ENCODE measurements around the gene RGL3. TPM values are rescaled to one million over a fixed set of nuclear protein-coding genes. Genes with fewer than 3 reads are reported as not detected.
A peak's percentile ranks its signal among the peaks of the same experiment; 100 is the strongest.

RGL3 gene
- total RNA-seq, 2 experiments from 2014 or later: 0.49 TPM; not detected in 1

- POLR2A ChIA-PET: interaction anchor here (1.3 kb wide), 1 partner anchor 27 kb away, joined by 7 read pairs; the partner anchor contains the start of gene SWSAP1
Observed at GRCh38 chr19:11347546-11348039, 71.5 kb downstream of the RGL3 start.

GRCh38 chr19:11346104-11346940 lies 72.8 kb downstream of the RGL3 start, which contains the start of the genes CCDC159 and TMEM205:
TSS of gene CCDC159 (plus strand) at chr19:11346519. CDS start at chr19:11346607, 88 bp downstream.
TSS of gene TMEM205 (minus strand) at chr19:11346268. CDS start at chr19:11345619, 649 bp downstream.
- CTCF ChIA-PET (ENCODE audit: unreplicated experiment): interaction anchor here (0.6 kb wide), 1 partner anchor 82 kb away, joined by 3 read pairs; no protein-coding TSS in a partner anchor
- TSS peak; percentile 85 for BruUV-seq (replicated peaks)
- intact Hi-C loops (cut with micrococcal nuclease; ENCODE audit: unreplicated experiment): loop anchor here (2.0 kb wide), 2 partner anchors 28 to 54 kb away; partner anchors contain the start of gene SWSAP1

More at GRCh38 chr19:11347546-11348039, 71.5 kb downstream of the RGL3 start:
- Histone ChIP-seq H4K20me1 (ENCODE audit: insufficient read depth, low read length) (no peaks in the 10 kb centered on the region), H3K9me3 (ENCODE audit: low read length) (no peaks in the 10 kb centered on the region), H3K27ac (ENCODE audit: low read depth, low read length, poor library complexity, severe bottlenecking) (no peak overlapping the region), H2AFZ (ENCODE audit: low read length) (no peak overlapping the region), H3K4me2 (ENCODE audit: low read length) (peak overlapping the region; percentile 93; the same call in 1 of the 2 replicates), H3K36me3 (ENCODE audit: insufficient read depth, low read length) (no peaks in the 10 kb centered on the region), H3K79me2 (ENCODE audit: insufficient read depth, low read depth, low read length) (no peaks in the 10 kb centered on the region), H3K4me1 (ENCODE audit: insufficient read depth, low read length, poor library complexity, severe bottlenecking) (peaks cover 26% of the 10 kb centered on the region), H3K4me3 (ENCODE audit: low read depth, low read length, poor library complexity, severe bottlenecking) (no peak overlapping the region), H3K9me2 (ENCODE audit: insufficient read depth, low read length) (no peaks in the 10 kb centered on the region)
- no TSS peak for BruUV-seq (replicated peaks)
- no peak for TF ChIP-seq CTCF (conservative IDR thresholded peaks at IDR 0.05; ENCODE audit: low read length)
- no peak for TF ChIP-seq EZH2phosphoT487 (IDR thresholded peaks at IDR 0.05; ENCODE audit: borderline replicate concordance, low read depth, low read length)
- DNase-seq (ENCODE audit: low spot score): no peak
- intact Hi-C loops (cut with micrococcal nuclease; ENCODE audit: unreplicated experiment): loop anchor here (2.0 kb wide), 2 partner anchors 27 to 55 kb away; partner anchors contain the start of gene SWSAP1
- CTCF ChIA-PET (ENCODE audit: unreplicated experiment): no interaction called here

More at GRCh38 chr19:11346104-11346940, 72.8 kb downstream of the RGL3 start, which contains the start of the genes CCDC159 and TMEM205:
- Histone ChIP-seq H2AFZ (ENCODE audit: low read length) (peak within 1 kb of the TSS; percentile 92), H3K79me2 (ENCODE audit: insufficient read depth, low read depth, low read length) (no peaks in the 10 kb centered on the region), H3K36me3 (ENCODE audit: insufficient read depth, low read length) (peaks cover 5% of the 10 kb centered on the region), H3K9me2 (ENCODE audit: insufficient read depth, low read length) (no peaks in the 10 kb centered on the region), H3K4me1 (ENCODE audit: insufficient read depth, low read length, poor library complexity, severe bottlenecking) (peaks cover 26% of the 10 kb centered on the region), H3K4me3 (ENCODE audit: low read depth, low read length, poor library complexity, severe bottlenecking) (peak within 1 kb of the TSS; percentile 88), H4K20me1 (ENCODE audit: insufficient read depth, low read length) (no peaks in the 10 kb centered on the region), H3K4me2 (ENCODE audit: low read length) (peak within 1 kb of the TSS; percentile 93), H3K9me3 (ENCODE audit: low read length) (no peaks in the 10 kb centered on the region), H3K27ac (ENCODE audit: low read depth, low read length, poor library complexity, severe bottlenecking) (peak within 1 kb of the TSS; percentile 55)
- POLR2A ChIA-PET: interaction anchor here (0.5 to 1.3 kb wide), 7 partner anchors 22 to 749 kb away, joined by 3 to 7 read pairs (median 4); partner anchors contain the start of gene SWSAP1
- no peak for TF ChIP-seq EZH2phosphoT487 (IDR thresholded peaks at IDR 0.05; ENCODE audit: borderline replicate concordance, low read depth, low read length)
- peak; percentile 61 for TF ChIP-seq CTCF (conservative IDR thresholded peaks at IDR 0.05; ENCODE audit: low read length)
- peak; percentile 100 for DNase-seq (ENCODE audit: low spot score)

Data from OCI-LY7 (cell line).